GM12878 (cell line): ENCODE results near the gene KLF6. TPM values are rescaled to one million over a fixed set of nuclear protein-coding genes. Genes with fewer than 3 reads are reported as not detected.
A peak's percentile ranks its signal among the peaks of the same experiment; 100 is the strongest.

ENCODE experiments used
- ATAC-seq: fragments of 200-7000 bp; cut with Tn5 transposase; 3 replicates; pipeline ENCODE4 v1.9.1; 2020; ENCODE audit warnings: mild to moderate bottlenecking, moderate library complexity
- BruUV-seq: library from RNA; stranded (reverse); fragments of 400-500 nt; replicated peaks from 2 replicates; lab custom pipeline; 2021; lab: Mats Ljungman, UMichigan
- CTCF ChIA-PET: fragments of 300-600 bp; sonication (Branson Sonifier 250); formaldehyde crosslinking; extraction: SDS; loops from one replicate; lab custom pipeline; 2021; ENCODE audit warnings: inconsistent platforms; lab: Yijun Ruan, JAX
- POLR2A ChIA-PET: fragments of 350-600 bp; formaldehyde crosslinking; extraction: SDS; loops from one replicate; lab custom pipeline; 2021; ENCODE audit warnings: inconsistent platforms; lab: Charles Lee
- RAD21 ChIA-PET: fragments of 300-600 bp; sonication (Branson Sonifier 250); formaldehyde crosslinking; loops from one replicate; lab custom pipeline; 2023; ENCODE audit warnings: antibody characterized with exemption; ENCODE audit not compliant: unreplicated experiment; lab: Charles Lee
- SMC1A ChIA-PET: fragments of 300-600 bp; sonication (Branson Sonifier 250); formaldehyde crosslinking; loops from one replicate; lab custom pipeline; 2023; ENCODE audit not compliant: unreplicated experiment, uncharacterized antibody; lab: Charles Lee
- DNase-seq: peaks from one replicate; pipeline ENCODE4 v3.0.0-alpha.2; 2011; ENCODE audit warnings: low read depth, low spot score
- FAIRE-seq: peaks from 3 replicates; lab custom pipeline; 2011; peaks lifted over from hg19 to GRCh38; lab: Jason Lieb, UNC
- H2AFZ ChIP-seq: 2 replicates; pipeline ENCODE4 v1.6.0; 2011; ENCODE audit warnings: low read depth, low read length, control low read depth; ENCODE audit not compliant: control insufficient read depth
- H3K27ac ChIP-seq: 2 replicates; pipeline ENCODE4 v1.5.1; 2011; ENCODE audit warnings: control low read depth; ENCODE audit not compliant: control insufficient read depth, insufficient read depth
- H3K27me3 ChIP-seq, 2 experiments: replicated peaks in 1 of 2; 2 replicates each; pipeline versions ENCODE4 v1.6.0 to v1.6.1; 2011; ENCODE audit warnings: low read length in 1 of 2; ENCODE audit not compliant: control insufficient read depth in 2 of 2, insufficient read depth in 2 of 2
- H3K36me3 ChIP-seq, 2 experiments: 2 replicates each; pipeline ENCODE4 v1.5.1; 2011; ENCODE audit warnings: low read length in 1 of 2; ENCODE audit not compliant: control insufficient read depth in 2 of 2, insufficient read depth in 2 of 2
- H3K4me1 ChIP-seq: 2 replicates; pipeline ENCODE4 v1.6.1; 2011; ENCODE audit warnings: mild to moderate bottlenecking, low read length, moderate library complexity, mixed read lengths; ENCODE audit not compliant: control insufficient read depth, insufficient read depth
- H3K4me2 ChIP-seq: 2 replicates; pipeline ENCODE4 v1.6.0; 2011; ENCODE audit warnings: control low read depth; ENCODE audit not compliant: control insufficient read depth, insufficient read depth
- H3K4me3 ChIP-seq: fragments of 200-600 bp; sonication (generic); 2 replicates; pipeline ENCODE4 v1.5.1; 2016
- H3K79me2 ChIP-seq: 2 replicates; pipeline ENCODE4 v1.6.0; 2011; ENCODE audit warnings: low read length; ENCODE audit not compliant: control insufficient read depth, insufficient read depth
- H3K9ac ChIP-seq: 2 replicates; pipeline ENCODE4 v1.8.0; 2011; ENCODE audit warnings: low read length, control low read depth, mixed read lengths; ENCODE audit not compliant: control insufficient read depth, insufficient read depth
- H3K9me3 ChIP-seq: replicated peaks from 3 replicates; pipeline ENCODE4 v1.5.1; 2011; ENCODE audit warnings: mild to moderate bottlenecking, low read length; ENCODE audit not compliant: control insufficient read depth, insufficient read depth
- H4K20me1 ChIP-seq: 2 replicates; pipeline ENCODE4 v1.6.0; 2011; ENCODE audit not compliant: control insufficient read depth, insufficient read depth
- ATF2 ChIP-seq: IDR thresholded peaks from 2 replicates; pipeline ENCODE4 v1.6.1; 2012; ENCODE audit warnings: low read length, inconsistent platforms
- BHLHE40 ChIP-seq, 2 experiments: fragments of 450-650 bp in 1 of 2; IDR thresholded peaks; 2 replicates each; pipeline ENCODE4 v1.6.1; 2011 to 2017; ENCODE audit warnings: low read depth in 2 of 2, borderline replicate concordance in 1 of 2, improper control_type of control experiment in 1 of 2, low read length in 1 of 2, mild to moderate bottlenecking in 1 of 2
- BMI1 ChIP-seq: fragments of 450-650 bp; IDR thresholded peaks from 2 replicates; pipeline ENCODE4 v1.6.1; 2016; ENCODE audit warnings: mild to moderate bottlenecking, moderate library complexity, borderline replicate concordance
- E2F8 ChIP-seq: fragments of 450-650 bp; IDR thresholded peaks from 2 replicates; pipeline ENCODE4 v1.6.1; 2018; ENCODE audit warnings: mild to moderate bottlenecking, low read depth, moderate library complexity; ENCODE audit not compliant: partially characterized antibody
- EZH2 ChIP-seq: IDR thresholded peaks from 2 replicates; pipeline ENCODE4 v1.6.1; 2012; ENCODE audit warnings: low read depth, mild to moderate bottlenecking, control low read depth, inconsistent platforms, low read length, borderline replicate concordance; ENCODE audit not compliant: control insufficient read depth
- FOXK2 ChIP-seq: fragments of 450-650 bp; IDR thresholded peaks from 2 replicates; pipeline ENCODE4 v1.6.1; 2017; ENCODE audit warnings: mild to moderate bottlenecking, moderate library complexity
- MTA3 ChIP-seq: IDR thresholded peaks from 2 replicates; pipeline ENCODE4 v1.6.1; 2012; ENCODE audit warnings: low read length, inconsistent platforms, borderline replicate concordance
- MXI1 ChIP-seq: fragments of 150-350 bp; IDR thresholded peaks from 2 replicates; pipeline ENCODE4 v1.6.1; 2011; ENCODE audit warnings: low read depth, mild to moderate bottlenecking, inconsistent platforms, low read length, improper control_type of control experiment
- PAX5 ChIP-seq: IDR thresholded peaks from 2 replicates; pipeline ENCODE4 v1.6.1; 2011; ENCODE audit warnings: low read depth, low read length, borderline replicate concordance
- RAD51 ChIP-seq: fragments of 450-650 bp; IDR thresholded peaks from 2 replicates; pipeline ENCODE4 v1.6.1; 2016; ENCODE audit warnings: moderate library complexity, mild to moderate bottlenecking, inconsistent platforms
- SMAD5 ChIP-seq: IDR thresholded peaks from 2 replicates; pipeline ENCODE4 v1.6.1; 2016; ENCODE audit warnings: antibody characterized with exemption, low read depth
- USF2 ChIP-seq: IDR thresholded peaks from 2 replicates; pipeline ENCODE4 v1.6.1; 2011; ENCODE audit warnings: low read depth, low read length, improper control_type of control experiment, borderline replicate concordance
- ZBTB4 ChIP-seq: fragments of 450-650 bp; formaldehyde crosslinking; IDR thresholded peaks from 2 replicates; pipeline ENCODE4 v1.4.0; 2022; ENCODE audit warnings: mild to moderate bottlenecking, moderate library complexity
- ZNF24 ChIP-seq: fragments of 450-650 bp; IDR thresholded peaks from 2 replicates; pipeline ENCODE4 v1.6.1; 2017; ENCODE audit warnings: antibody characterized with exemption, mild to moderate bottlenecking
- WGBS: methylation state at CpG from one replicate; pipeline ENCODE4 v1.1.6; 2016; ENCODE audit warnings: low lambda C conversion rate; ENCODE audit not compliant: insufficient replicate concordance, insufficient coverage; ENCODE audit errors: missing lambda C conversion rate; 5-methylcytosine and 5-hydroxymethylcytosine counted together
- in situ Hi-C: fragments of 300-500 bp; cut with MboI; formaldehyde crosslinking; loops from 9 replicates; pipeline ENCODE4 v1.14.3; 2018; ENCODE audit warnings: mixed read lengths
- intact Hi-C: fragments of 100-400 bp; cut with micrococcal nuclease; formaldehyde crosslinking; loops from one replicate; pipeline ENCODE4 v1.14.2; 2022; ENCODE audit not compliant: unreplicated experiment
- polyA plus RNA-seq, 11 experiments: library from polyadenylated mRNA; depleted of rRNA in 4 of 11; unstranded in 6 of 11; stranded (reverse) in 5 of 11; fragments of >200 nt; fragmentation: Nextera tagmentation in 4 of 11; fragmentation: Illumina TruSeq in 1 of 11; extraction: Ambion mirVana in 4 of 11; extraction: Trizol in 1 of 11; gene quantifications; 1 replicate in 1 of 11; 2 replicates in 10 of 11; pipeline versions ENCODE4 v1.2.1 to v1.2.3, GENCODE V29; 2011 to 2016; ENCODE audit warnings: inconsistent platforms in 2 of 11, missing spikeins in 2 of 11, low read depth in 1 of 11
- total RNA-seq, 4 experiments: library from RNA; depleted of rRNA in 3 of 4; stranded (reverse); fragments of >200 nt in 3 of 4; fragmentation: Illumina TruSeq in 1 of 4; extraction: Trizol in 1 of 4; gene quantifications; 2 replicates each; pipeline versions ENCODE4 v1.2.1 to v1.2.3, GENCODE V29; 2013 to 2021

The KLF6 gene
- total and polyA plus RNA-seq, 10 of the 15 experiments (the other 5 are each of a cell fraction or from before 2014, with no cell fraction given): 7.4 to 54.1 (median 23.5) TPM

- H3K4me2 ChIP-seq: peak overlapping the region; percentile 87
- peaks cover 13% of the 10 kb centered on the region for H3K4me1 ChIP-seq
- H3K27me3 ChIP-seq: no peaks in the 10 kb centered on the region
- ChIA-PET CTCF (interaction anchor here (0.7 to 3.4 kb wide), 26 partner anchors 18 to 545 kb away, joined by 3 to 18 read pairs (median 4); no protein-coding TSS in a partner anchor), RAD21 (interaction anchor here (0.7 to 6.3 kb wide), 22 partner anchors 24 to 875 kb away, joined by 3 to 98 read pairs (median 10); no protein-coding TSS in a partner anchor), POLR2A (interaction anchor here (0.9 to 4.8 kb wide), 11 partner anchors 21 to 110 kb away, joined by 3 to 51 read pairs (median 5); no protein-coding TSS in a partner anchor), SMC1A (interaction anchor here (0.5 to 6.8 kb wide), 27 partner anchors 18 to 875 kb away, joined by 3 to 73 read pairs (median 7); no protein-coding TSS in a partner anchor)
- DNase-seq (no peak), FAIRE-seq (no peak), ATAC-seq (0 out of 3 replicates have a peak, but pooled peaks have one; percentile 1)
- in situ Hi-C loops (loop anchor here (5.0 kb wide), 1 partner anchor 250 kb away; no protein-coding TSS in a partner anchor), intact Hi-C loops (loop anchor here (1.0 to 10.0 kb wide), 7 partner anchors 47 to 873 kb away; no protein-coding TSS in a partner anchor)
- peaks cover 28 to 36% of the 10 kb centered on the region in 2 experiments for H3K36me3 ChIP-seq
- H2AFZ ChIP-seq: no peak overlapping the region
- H3K9ac ChIP-seq: peak overlapping the region; percentile 98
- no TSS peak for BruUV-seq
- H4K20me1 ChIP-seq: no peaks in the 10 kb centered on the region; the same call in 1 of the 2 replicates
- WGBS: 2% methylated on average over 8 of the region's 8 CpGs
- peaks cover 76% of the 10 kb centered on the region for H3K79me2 ChIP-seq
- peak overlapping the region; percentile 93 for H3K4me3 ChIP-seq
- H3K9me3 ChIP-seq: no peaks in the 10 kb centered on the region; the same call in 2 of the 3 replicates
- peak overlapping the region; percentile 98 for H3K27ac ChIP-seq
- TF ChIP-seq ZNF24: peak; percentile 6; the same call in 1 of the 2 replicates
- TF ChIP-seq BHLHE40 (IDR thresholded peaks at IDR 0.05; ENCODE audit: borderline replicate concordance in 1 of 2, low read depth in 2 of 2, low read length in 1 of 2): peak; percentile 92 to 95
- no peak for TF ChIP-seq E2F8
- TF ChIP-seq PAX5: peak; percentile 19; the same call in 1 of the 2 replicates
- no peak for TF ChIP-seq FOXK2
- TF ChIP-seq SMAD5: no peak
- 0 out of 2 replicates have a peak, but pooled peaks have one; percentile 47 for TF ChIP-seq MXI1
- TF ChIP-seq ZBTB4 (CRISPR knock-in tag): no peak
- TF ChIP-seq USF2: peak; percentile 8; the same call in 1 of the 2 replicates
- no peak for TF ChIP-seq EZH2
- TF ChIP-seq ATF2: 0 out of 2 replicates have a peak, but pooled peaks have one; percentile 15
- peak; percentile 81 for TF ChIP-seq RAD51
- peak; percentile 87 for TF ChIP-seq BMI1
- no peak for TF ChIP-seq MTA3
Measured at GRCh38 chr10:3782146-3782450, 2.9 kb downstream of the KLF6 start.
